H1 (cell line): ENCODE results near the gene RAB8B. TPM values are rescaled to one million over a fixed set of nuclear protein-coding genes. Genes with fewer than 3 reads are reported as not detected.

Experiments used
- CTCF ChIA-PET: fragments of 300-600 bp; sonication (Branson Sonifier 250); formaldehyde crosslinking; loops from one replicate; lab custom pipeline; 2021; ENCODE audit not compliant: partially characterized antibody; lab: Charles Lee
- POLR2A ChIA-PET: fragments of 300-600 bp; sonication (Branson Sonifier 250); formaldehyde crosslinking; loops from one replicate; lab custom pipeline; 2021; ENCODE audit warnings: inconsistent platforms; ENCODE audit not compliant: partially characterized antibody; lab: Charles Lee
- DNase-seq, 2 experiments: peaks; one replicate each; pipeline versions ENCODE4 v3.0.0 to v3.0.0-alpha.2; 2010 to 2022; ENCODE audit warnings: low spot score in 2 of 2, low read depth in 1 of 2, mixed read lengths in 1 of 2
- FAIRE-seq: peaks from 2 replicates; lab custom pipeline; 2011; peaks lifted over from hg19 to GRCh38; lab: Jason Lieb, UNC
- H2AFZ ChIP-seq: 2 replicates; pipeline ENCODE4 v1.8.1; 2012; ENCODE audit warnings: low read length, inconsistent platforms
- H2AK5ac ChIP-seq: 2 replicates; pipeline ENCODE4 v1.6.1; 2013; ENCODE audit warnings: low read depth, low read length
- H2BK120ac ChIP-seq: replicated peaks from 2 replicates; pipeline ENCODE3; 2013; ENCODE audit warnings: low read depth, low read length, inconsistent platforms
- H2BK12ac ChIP-seq: 2 replicates; pipeline ENCODE4 v1.6.1; 2013; ENCODE audit warnings: low read depth, low read length
- H2BK15ac ChIP-seq: 2 replicates; pipeline ENCODE4 v1.6.1; 2013; ENCODE audit warnings: low read length
- H2BK20ac ChIP-seq: 2 replicates; pipeline ENCODE4 v1.6.1; 2013; ENCODE audit warnings: low read length
- H2BK5ac ChIP-seq: 2 replicates; pipeline ENCODE4 v1.6.1; 2013; ENCODE audit warnings: low read depth, low read length
- H3K14ac ChIP-seq: 2 replicates; pipeline ENCODE4 v1.6.1; 2013; ENCODE audit warnings: inconsistent platforms; ENCODE audit not compliant: insufficient read length
- H3K18ac ChIP-seq: 2 replicates; pipeline ENCODE4 v1.6.1; 2013; ENCODE audit warnings: low read length; ENCODE audit errors: extremely low read depth
- H3K23ac ChIP-seq: 2 replicates; pipeline ENCODE4 v1.6.1; 2013; ENCODE audit warnings: inconsistent platforms; ENCODE audit not compliant: insufficient read length
- H3K23me2 ChIP-seq: 2 replicates; pipeline ENCODE4 v1.6.1; 2013; ENCODE audit warnings: low read depth, low read length
- H3K27ac ChIP-seq: 2 replicates; pipeline ENCODE4 v1.6.1; 2011; ENCODE audit warnings: low read depth, low read length, inconsistent platforms
- H3K27me3 ChIP-seq, 4 experiments: replicated peaks in 1 of 4; 1 replicate in 1 of 4; 2 replicates in 3 of 4; pipeline versions ENCODE4 v1.6.1 to v1.8.1; 2011 to 2013; ENCODE audit warnings: low read length in 3 of 4, mild to moderate bottlenecking in 3 of 4, inconsistent platforms in 2 of 4, mixed read lengths in 2 of 4, moderate library complexity in 1 of 4; ENCODE audit not compliant: control insufficient read depth in 3 of 4, insufficient read depth in 3 of 4; ENCODE audit errors: extremely low read depth in 1 of 4
- H3K36me3 ChIP-seq, 4 experiments: 2 replicates each; pipeline versions ENCODE4 v1.6.1 to v1.8.1; 2011 to 2013; ENCODE audit warnings: mild to moderate bottlenecking in 4 of 4, low read length in 3 of 4, moderate library complexity in 2 of 4, control low read depth in 1 of 4, inconsistent platforms in 1 of 4; ENCODE audit not compliant: insufficient read depth in 4 of 4, control insufficient read depth in 2 of 4
- H3K4ac ChIP-seq: replicated peaks from 2 replicates; pipeline ENCODE3; 2013; ENCODE audit warnings: low read length, low read depth, mixed read lengths, inconsistent platforms; ENCODE audit not compliant: insufficient read length
- H3K4me1 ChIP-seq, 4 experiments: replicated peaks in 1 of 4; 1 replicate in 1 of 4; 2 replicates in 3 of 4; pipeline versions ENCODE4 v1.6.1 to v1.8.1; 2011 to 2013; ENCODE audit warnings: low read length in 3 of 4, inconsistent platforms in 2 of 4, mixed read lengths in 1 of 4; ENCODE audit not compliant: insufficient read depth in 4 of 4, control insufficient read depth in 3 of 4
- H3K4me2 ChIP-seq, 2 experiments: 2 replicates each; pipeline versions ENCODE4 v1.6.1 to v1.8.1; 2011 to 2013; ENCODE audit warnings: low read depth in 2 of 2, low read length in 2 of 2, control low read depth in 1 of 2, inconsistent platforms in 1 of 2, mild to moderate bottlenecking in 1 of 2; ENCODE audit not compliant: insufficient read depth in 1 of 2
- H3K4me3 ChIP-seq, 4 experiments: fragments of 200-600, 300-600 bp in 1 of 4; sonication (generic), shearing (Covaris generic), sonication (Bioruptor Twin) in 1 of 4; 2 replicates each; pipeline versions ENCODE4 v1.5.1 to v1.8.1; 2011 to 2016; ENCODE audit warnings: low read length in 4 of 4, low read depth in 3 of 4, control low read depth in 2 of 4, inconsistent platforms in 2 of 4, mild to moderate bottlenecking in 2 of 4, mixed read lengths in 1 of 4, moderate library complexity in 1 of 4; ENCODE audit not compliant: insufficient read depth in 2 of 4; ENCODE audit errors: extremely low read depth in 1 of 4
- H3K56ac ChIP-seq: replicated peaks from 2 replicates; pipeline ENCODE3; 2013; ENCODE audit warnings: low read depth, mild to moderate bottlenecking, mixed read lengths, low read length, inconsistent platforms; ENCODE audit not compliant: insufficient read length
- H3K79me1 ChIP-seq: 2 replicates; pipeline ENCODE4 v1.6.1; 2013; ENCODE audit warnings: low read depth, low read length, control low read depth
- H3K79me2 ChIP-seq, 2 experiments: 2 replicates each; pipeline versions ENCODE4 v1.6.1 to v1.8.1; 2012 to 2013; ENCODE audit warnings: low read length in 2 of 2, mild to moderate bottlenecking in 2 of 2, inconsistent platforms in 1 of 2; ENCODE audit not compliant: insufficient read depth in 2 of 2, control insufficient read depth in 1 of 2
- H3K9ac ChIP-seq, 4 experiments: replicated peaks in 1 of 4; 1 replicate in 1 of 4; 2 replicates in 3 of 4; pipeline versions ENCODE4 v1.6.1 to v1.8.1; 2011 to 2013; ENCODE audit warnings: low read depth in 3 of 4, low read length in 3 of 4, control low read depth in 2 of 4, mild to moderate bottlenecking in 2 of 4, moderate library complexity in 2 of 4, inconsistent platforms in 1 of 4; ENCODE audit errors: extremely low read depth in 1 of 4
- H3K9me3 ChIP-seq, 2 experiments: 2 replicates each; pipeline versions ENCODE4 v1.6.1 to v1.8.1; 2012 to 2013; ENCODE audit warnings: mild to moderate bottlenecking in 2 of 2, moderate library complexity in 2 of 2, control low read depth in 1 of 2, inconsistent platforms in 1 of 2, low read depth in 1 of 2, low read length in 1 of 2, mixed read lengths in 1 of 2; ENCODE audit not compliant: insufficient read depth in 2 of 2
- H4K20me1 ChIP-seq, 2 experiments: replicated peaks in 1 of 2; 2 replicates each; pipeline versions ENCODE3 to v1.8.1; 2011 to 2013; ENCODE audit warnings: inconsistent platforms in 2 of 2, low read length in 2 of 2, mild to moderate bottlenecking in 1 of 2; ENCODE audit not compliant: insufficient read depth in 2 of 2, control insufficient read depth in 1 of 2
- H4K5ac ChIP-seq: 2 replicates; pipeline ENCODE4 v1.6.1; 2013; ENCODE audit warnings: low read length, low read depth, mixed read lengths, inconsistent platforms; ENCODE audit not compliant: insufficient read length
- H4K8ac ChIP-seq: 2 replicates; pipeline ENCODE4 v1.8.0; 2013; ENCODE audit warnings: mild to moderate bottlenecking, moderate library complexity, low read length, inconsistent platforms; ENCODE audit not compliant: insufficient read depth; ENCODE audit errors: extremely low read depth
- H4K91ac ChIP-seq: replicated peaks from 2 replicates; pipeline ENCODE3; 2013; ENCODE audit warnings: low read length, mixed read lengths, inconsistent platforms; ENCODE audit not compliant: insufficient read length
- BACH1 ChIP-seq: IDR thresholded peaks from 2 replicates; pipeline ENCODE4 v1.6.1; 2012; ENCODE audit warnings: low read length, improper control_type of control experiment
- CBX5 ChIP-seq: fragments of 300-800, 300-1000 bp; sonication (generic); IDR thresholded peaks from 2 replicates; pipeline ENCODE4 v1.7.1; 2016; ENCODE audit warnings: antibody characterized with exemption, low read length, low read depth
- CBX8 ChIP-seq: fragments of 300-800, 300-1000 bp; sonication (generic); IDR thresholded peaks from 2 replicates; pipeline ENCODE4 v1.7.1; 2016; ENCODE audit warnings: low read depth, low read length, borderline replicate concordance
- GTF2F1 ChIP-seq: IDR thresholded peaks from 2 replicates; pipeline ENCODE4 v1.6.1; 2012; ENCODE audit warnings: low read depth, low read length, improper control_type of control experiment, borderline replicate concordance
- KDM5A ChIP-seq: fragments of 200-600 bp; IDR thresholded peaks from 2 replicates; pipeline ENCODE4 v1.7.1; 2012; ENCODE audit warnings: mild to moderate bottlenecking, low read length, inconsistent platforms, mixed read lengths
- RAD21 ChIP-seq, 2 experiments: IDR thresholded peaks in 1 of 2; conservative IDR thresholded peaks in 1 of 2; 2 replicates each; pipeline ENCODE4 v1.6.1; 2011; ENCODE audit warnings: low read depth in 2 of 2, low read length in 2 of 2, improper control_type of control experiment in 1 of 2, inconsistent platforms in 1 of 2, mild to moderate bottlenecking in 1 of 2, moderate library complexity in 1 of 2
- RFX5 ChIP-seq: IDR thresholded peaks from 2 replicates; pipeline ENCODE4 v1.6.1; 2011; ENCODE audit warnings: low read depth, low read length, improper control_type of control experiment, borderline replicate concordance
- WGBS, 2 experiments: shearing (Covaris generic) in 1 of 2; methylation state at CpG; one replicate each; pipeline versions ENCODE4 v1.1.6 to v1.1.7; 2013 to 2015; ENCODE audit warnings: low lambda C conversion rate in 2 of 2, mixed read lengths in 2 of 2, inconsistent platforms in 1 of 2, low coverage in 1 of 2, missing lambda C conversion rate in 1 of 2; ENCODE audit not compliant: insufficient replicate concordance in 2 of 2, insufficient coverage in 1 of 2, insufficient read length in 1 of 2; ENCODE audit errors: extremely low coverage in 1 of 2, missing lambda C conversion rate in 1 of 2; 5-methylcytosine and 5-hydroxymethylcytosine counted together
- polyA plus RNA-seq, 7 experiments: library from polyadenylated mRNA; depleted of rRNA in 3 of 7; stranded (reverse) in 5 of 7; unstranded in 2 of 7; fragments of >200 nt in 5 of 7; fragments of 200-250 nt in 2 of 7; gene quantifications; 1 replicate in 5 of 7; 2 replicates in 1 of 7; 4 replicates in 1 of 7; pipeline versions ENCODE4 v1.2.1 to v1.2.3, GENCODE V29; 2011 to 2013; ENCODE audit warnings: missing spikeins in 2 of 7, mixed read lengths in 2 of 7
- total RNA-seq: library from RNA; stranded (reverse); fragmentation: NEBNext Ultra II Directional; extraction: Animal tissue kit (Norgen Biotek cat#: 25700); gene quantifications from 2 replicates; pipeline ENCODE4 v1.2.1, GENCODE V29; 2021
- TF ChIP-seq, protein P1 (sequence below): IDR thresholded peaks from 2 replicates; pipeline ENCODE4 v1.6.1; 2012; ENCODE audit warnings: inconsistent platforms

Gene RAB8B
- total and polyA plus RNA-seq, 2 of the 8 experiments (the other 6 are each of a cell fraction or from before 2014, with no cell fraction given) = 9.5 to 47.8 TPM

DNA sequence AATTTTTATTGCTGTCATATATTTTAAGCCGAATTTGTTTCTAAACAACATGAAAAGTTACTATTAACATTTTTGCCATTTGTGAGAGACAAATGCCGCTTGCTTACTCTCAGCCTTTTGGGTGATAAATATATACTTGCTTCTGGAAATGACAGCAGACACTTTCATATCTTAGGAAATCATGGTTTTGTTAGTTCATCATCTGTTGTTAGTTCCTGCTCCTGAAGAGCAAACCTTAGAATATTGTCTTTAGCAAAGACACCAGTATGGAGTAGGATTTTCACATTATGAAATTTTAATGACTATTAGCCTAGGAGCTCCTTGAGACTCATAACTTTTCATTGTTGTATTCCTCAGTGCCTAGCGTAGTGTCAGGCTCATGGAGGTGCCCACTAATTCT, 36.0 kb downstream of the RAB8B start:
- WGBS, 2 experiments = 92% methylated on average over 3 of the region's 3 CpGs; no CpG with 5 or more reads in 1 of the 2 experiments
- Histone ChIP-seq H3K4ac (no peak overlapping the region), H2AK5ac (no peak overlapping the region), H3K27ac (no peak overlapping the region), H3K4me2 (no peak overlapping the region), H3K18ac (no peak overlapping the region), H3K9me3 (no peaks in the 10 kb centered on the region), H2BK5ac (no peak overlapping the region), H3K4me3 (no peak overlapping the region), H3K56ac (no peak overlapping the region), H3K27me3 (no peaks in the 10 kb centered on the region), H4K20me1 (no peaks in the 10 kb centered on the region), H2BK15ac (no peak overlapping the region), H2BK12ac (no peak overlapping the region), H3K14ac (no peak overlapping the region), H3K79me1 (peaks cover 2% of the 10 kb centered on the region; the same call in 1 of the 2 replicates), H3K4me1 (peaks cover 0 to 7% (median 0%) of the 10 kb centered on the region in 4 experiments; a peak in 1 of 7 replicates), H3K79me2 (peaks cover 0 to 13% of the 10 kb centered on the region in 2 experiments; a peak in 2 of 4 replicates), H4K91ac (no peak overlapping the region), H4K8ac (no peak overlapping the region), H2AFZ (no peak overlapping the region), H2BK120ac (no peak overlapping the region), H3K36me3 (no peaks in the 10 kb centered on the region), H3K9ac (no peak overlapping the region), H2BK20ac (no peak overlapping the region), H3K23me2 (no peaks in the 10 kb centered on the region), H4K5ac (no peak overlapping the region), H3K23ac (no peak overlapping the region)
- TF ChIP-seq CBX5 (no peak), BACH1 (no peak), RAD21 (IDR thresholded peaks at IDR 0.05 in 1 of 2, conservative IDR thresholded peaks at IDR 0.05 in 1 of 2; ENCODE audit: low read depth in 2 of 2, low read length in 2 of 2) (no peak), RFX5 (no peak), CBX8 (no peak), KDM5A (no peak), GTF2F1 (no peak)
- TF ChIP-seq, protein P1, sequence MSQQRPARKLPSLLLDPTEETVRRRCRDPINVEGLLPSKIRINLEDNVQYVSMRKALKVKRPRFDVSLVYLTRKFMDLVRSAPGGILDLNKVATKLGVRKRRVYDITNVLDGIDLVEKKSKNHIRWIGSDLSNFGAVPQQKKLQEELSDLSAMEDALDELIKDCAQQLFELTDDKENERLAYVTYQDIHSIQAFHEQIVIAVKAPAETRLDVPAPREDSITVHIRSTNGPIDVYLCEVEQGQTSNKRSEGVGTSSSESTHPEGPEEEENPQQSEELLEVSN = no peak
- FAIRE-seq (no peak), DNase-seq (no peak)
- POLR2A ChIA-PET = interaction anchor here (0.7 kb wide), 1 partner anchor 79 kb away, joined by 3 read pairs; no protein-coding TSS in a partner anchor
- CTCF ChIA-PET = interaction anchor here (1.1 to 1.3 kb wide), 2 partner anchors 24 to 78 kb away, joined by 3 to 5 read pairs; no protein-coding TSS in a partner anchor
